GM21825 (cell line): Measurements from ENCODE around the gene FNDC3B.

ENCODE experiments used
- ATAC-seq: cut with Tn5 transposase; IDR thresholded peaks from one replicate; pipeline ENCODE4 v1.9.1; 2021; ENCODE audit warnings: mild to moderate bottlenecking, moderate library complexity; ENCODE audit not compliant: unreplicated experiment

FNDC3B gene

GRCh38 chr3:172378439-172378838 is 339.1 kb downstream of the FNDC3B start:
- no peak for ATAC-seq

- no peak for ATAC-seq
These were observed 340.0 kb downstream of the FNDC3B start for GRCh38 chr3:172379372-172379771.

GRCh38 chr3:172380632-172381031 is 341.3 kb downstream of the FNDC3B start:
- no peak for ATAC-seq

GRCh38 chr3:172383306-172383796 is 344.0 kb downstream of the FNDC3B start:
- ATAC-seq = no peak

DNA sequence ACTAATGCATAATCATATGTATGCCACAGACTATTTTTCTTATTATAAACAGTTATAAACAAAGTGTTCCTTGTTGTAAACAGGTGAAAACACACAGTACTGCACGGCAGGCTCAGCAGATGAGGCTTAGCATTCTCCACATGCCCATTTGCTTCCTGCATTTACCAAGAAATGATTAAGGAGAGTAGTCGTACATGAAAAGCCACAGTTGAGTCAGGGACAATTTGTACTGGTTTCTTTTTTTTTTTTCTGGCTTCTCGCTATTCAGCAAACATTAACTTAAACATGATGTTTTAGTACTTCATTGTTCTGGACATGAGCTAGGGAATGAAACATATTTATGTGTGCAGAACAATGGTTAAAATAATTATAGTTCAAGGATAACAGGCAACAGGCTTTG is 345.5 kb downstream of the FNDC3B start:
- ATAC-seq = no peak

DNA sequence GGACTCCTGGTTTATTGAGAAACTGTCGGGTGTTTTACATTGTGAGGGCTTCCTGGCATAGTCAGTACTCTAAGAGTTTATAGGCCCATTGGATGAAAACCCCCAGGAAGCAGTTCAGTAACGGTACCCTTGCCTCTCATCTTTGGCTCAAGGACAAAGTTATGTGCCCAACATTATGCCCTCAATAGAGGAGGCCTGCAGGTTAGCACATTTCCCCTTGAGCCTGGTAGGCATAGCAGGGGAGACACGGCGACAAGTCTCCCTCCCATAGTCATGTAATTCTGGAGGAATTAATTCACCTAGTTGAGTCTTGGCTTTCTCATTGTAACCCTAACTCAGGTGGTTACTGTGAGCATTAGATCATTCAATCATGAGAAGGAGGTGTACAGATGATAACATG is 348.4 kb downstream of the FNDC3B start:
- no peak for ATAC-seq

DNA sequence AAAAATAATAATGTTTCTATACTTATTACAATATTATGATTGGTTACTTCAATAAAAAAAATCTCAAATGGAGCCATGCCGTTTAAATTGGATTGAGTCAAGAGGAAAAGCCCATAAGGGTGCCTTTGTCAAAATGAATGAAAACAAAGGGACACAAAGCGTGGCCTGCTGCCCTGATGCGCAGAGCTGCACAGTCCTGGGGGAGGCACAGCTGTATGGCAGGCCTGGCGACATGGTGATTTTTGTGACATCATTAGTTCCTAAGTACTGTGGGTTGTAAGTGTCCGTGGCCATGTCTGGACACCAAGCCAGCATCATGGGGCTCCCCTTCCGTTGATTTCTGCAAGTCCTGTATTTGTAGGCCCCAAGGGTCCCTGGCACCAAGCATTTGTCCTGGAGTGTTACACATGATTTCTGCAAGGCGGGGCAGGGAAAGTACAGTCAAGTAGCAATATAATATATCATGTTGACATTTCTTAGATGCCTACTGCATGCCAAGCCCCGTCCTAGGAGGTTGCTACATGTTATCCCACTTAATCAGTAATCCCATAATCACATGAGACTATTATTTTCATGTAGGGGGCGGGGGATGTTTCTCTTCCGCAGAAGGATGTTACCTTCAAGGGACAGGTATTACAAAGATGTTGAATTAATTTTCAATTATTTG is 349.2 kb downstream of the FNDC3B start:
- no peak for ATAC-seq

DNA sequence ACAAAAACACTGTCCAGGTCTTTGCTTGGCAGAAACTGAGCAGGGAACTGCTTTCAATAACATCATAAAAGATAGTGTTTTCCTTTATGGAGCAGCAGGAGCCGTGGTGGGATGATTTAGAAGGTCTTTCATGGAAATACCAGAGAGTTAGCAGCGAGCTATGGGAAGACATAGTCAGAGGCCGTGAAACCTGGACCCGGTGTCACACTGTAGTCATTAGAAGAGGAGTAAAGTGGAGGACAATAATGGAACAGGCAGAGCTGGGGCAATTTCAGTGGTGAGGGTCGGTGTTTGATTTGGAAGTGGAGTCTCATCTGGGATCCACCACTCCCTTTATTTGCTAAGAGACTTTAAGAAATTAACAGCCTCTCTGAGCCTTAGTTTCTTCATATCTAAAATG is 351.4 kb downstream of the FNDC3B start:
- ATAC-seq = no peak

- ATAC-seq = no peak
These were observed 352.4 kb downstream of the FNDC3B start for GRCh38 chr3:172391592-172392302.

DNA sequence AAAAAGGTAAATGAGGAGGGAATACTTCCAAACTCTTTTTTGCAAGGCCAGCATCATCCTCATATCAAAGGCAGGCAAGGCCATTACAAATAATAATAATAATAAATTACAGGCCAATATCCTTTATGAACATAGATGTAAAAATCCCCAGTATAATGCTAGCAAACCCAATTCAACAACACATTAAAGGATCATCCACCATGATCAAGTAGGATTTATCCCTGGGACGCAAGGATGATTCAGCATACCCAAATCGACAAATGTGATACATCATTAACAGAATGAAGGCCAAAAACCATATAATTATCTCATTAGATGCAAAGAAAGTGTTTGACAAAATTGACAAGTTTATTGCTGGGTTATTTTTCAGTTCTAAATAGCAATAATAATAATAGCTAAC is 355.3 kb downstream of the FNDC3B start:
- ATAC-seq = no peak

GRCh38 chr3:172396400-172396799 is 357.0 kb downstream of the FNDC3B start:
- ATAC-seq = no peak

DNA sequence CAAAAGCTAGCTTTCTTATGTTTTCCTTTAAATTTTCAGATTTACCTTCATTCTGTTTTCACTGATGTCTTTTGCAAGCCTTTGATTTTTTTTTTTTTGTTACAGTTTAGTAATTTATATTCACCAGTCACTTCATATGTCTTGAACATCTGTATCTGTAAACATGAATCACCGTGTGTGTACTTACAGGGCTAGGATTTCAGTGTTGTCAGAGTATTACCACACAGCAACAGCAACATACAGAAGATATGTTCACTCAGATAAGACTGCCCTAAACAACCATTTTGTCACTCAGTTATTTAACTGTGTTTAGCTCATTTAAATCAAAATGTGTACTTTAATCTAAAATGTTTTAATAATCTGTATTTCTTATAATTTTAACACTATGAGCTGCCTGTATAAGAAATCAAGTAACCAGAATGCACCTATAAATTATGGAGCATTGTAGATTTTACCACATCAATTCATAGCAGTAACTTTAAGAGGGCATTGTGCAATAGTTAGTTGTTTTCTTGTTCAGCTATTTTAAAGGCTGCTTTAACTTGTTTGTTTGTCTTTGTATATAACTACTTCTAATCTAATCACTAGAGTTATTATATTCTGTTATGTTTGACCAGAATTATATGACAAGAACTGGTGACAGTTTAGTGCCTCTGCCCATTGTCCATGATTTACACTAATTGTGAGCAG is 358.5 kb downstream of the FNDC3B start:
- ATAC-seq = no peak

DNA sequence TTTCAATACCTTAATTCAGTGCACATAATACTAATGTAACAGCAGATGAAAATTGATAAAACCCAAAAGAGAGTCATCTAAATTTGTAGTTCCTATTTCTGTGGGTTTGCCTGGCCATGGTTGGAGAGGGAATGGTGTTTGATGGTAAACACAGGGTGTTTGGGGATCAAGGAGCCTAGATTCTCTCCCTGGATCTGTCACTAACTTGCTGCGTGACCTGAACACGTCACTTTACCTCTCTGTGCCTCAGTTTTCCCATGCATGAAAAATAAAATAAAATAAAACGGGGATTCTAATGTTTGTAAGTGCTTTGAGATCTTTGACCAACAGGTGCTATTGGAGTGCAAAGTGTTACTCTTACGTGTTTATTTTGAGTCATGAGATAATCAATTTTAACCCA is 359.1 kb downstream of the FNDC3B start:
- no peak for ATAC-seq

DNA sequence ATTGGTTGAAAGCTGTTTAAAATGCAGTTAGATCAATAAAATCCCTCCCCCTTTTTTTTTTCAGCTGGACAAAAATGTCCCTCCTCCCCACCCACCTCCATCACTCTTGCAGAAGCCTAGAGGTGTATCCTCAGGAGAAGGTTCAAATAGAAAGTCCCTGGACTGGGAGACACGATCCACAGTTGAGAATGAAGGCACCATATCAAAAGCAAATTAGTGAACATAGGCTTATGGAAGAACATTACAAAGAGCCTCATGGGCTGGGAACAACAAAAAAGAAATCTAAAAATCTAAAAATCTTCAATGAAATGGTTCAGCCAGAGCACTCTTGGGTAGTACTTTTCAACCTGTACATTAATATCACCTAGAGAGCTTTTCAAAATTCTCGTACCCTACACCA is 362.7 kb downstream of the FNDC3B start:
- no peak for ATAC-seq

GRCh38 chr3:172402892-172403643 is 363.7 kb downstream of the FNDC3B start:
- ATAC-seq = no peak

- ATAC-seq = no peak
These were observed 365.0 kb downstream of the FNDC3B start for GRCh38 chr3:172404237-172404962.

DNA sequence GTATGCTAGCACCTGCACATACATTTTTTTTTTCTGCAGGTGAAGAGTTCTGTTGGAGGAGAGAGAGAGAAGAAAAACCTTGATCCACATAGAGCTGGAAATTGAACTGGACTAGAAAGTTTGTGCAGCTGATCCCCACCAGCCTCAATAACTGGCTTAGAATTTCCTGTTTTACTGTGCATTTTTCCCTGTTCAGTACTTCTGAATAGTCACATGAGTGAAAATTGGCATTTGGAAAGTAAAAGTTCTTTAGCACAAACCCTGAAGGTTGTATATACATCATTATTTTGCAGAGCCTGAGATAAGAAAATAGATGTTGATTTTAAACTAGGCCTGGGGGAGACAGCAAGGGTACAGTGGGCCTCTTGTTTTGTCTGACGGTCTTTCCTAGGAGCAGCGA is 366.5 kb downstream of the FNDC3B start:
- no peak for ATAC-seq

DNA sequence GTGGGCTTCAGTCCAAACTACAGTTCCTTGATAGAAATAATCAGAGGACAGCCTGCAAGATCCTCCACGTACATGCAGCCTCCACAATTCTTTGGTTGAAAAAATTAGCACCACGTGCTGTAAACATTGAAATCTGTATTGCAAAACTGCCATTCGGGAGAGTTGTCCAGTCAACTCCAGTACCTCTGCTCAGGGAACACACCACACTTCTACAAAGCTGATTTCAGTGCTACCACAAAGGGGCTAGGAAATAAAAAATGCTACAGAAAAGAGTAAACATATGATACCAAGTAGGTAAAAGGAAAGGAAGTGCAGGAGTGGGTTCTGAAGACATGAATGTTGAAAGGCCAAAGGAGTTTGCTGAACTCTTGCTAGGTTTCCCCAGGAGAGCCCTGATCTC is 368.5 kb downstream of the FNDC3B start:
- ATAC-seq = no peak

- no peak for ATAC-seq
These were observed 371.5 kb downstream of the FNDC3B start for GRCh38 chr3:172410702-172411477.

GRCh38 chr3:172411478-172411947 is 372.1 kb downstream of the FNDC3B start:
- ATAC-seq = no peak
